ENCODE data around the gene SNTB2. TPM values are rescaled to one million over a fixed set of nuclear protein-coding genes. Genes with fewer than 3 reads are reported as not detected.

Gene SNTB2
- total and polyA plus RNA-seq, 2 donors (not counting 3 experiments of a cell fraction or from before 2014, with no cell fraction given) = 24.9 to 73.7 TPM

- intact Hi-C loops (cut with micrococcal nuclease) (no loop called here), dilution Hi-C loops (cut with MboI; ENCODE audit: extremely low pct_ligation_motif_present, low sequenced_read_pairs) (no loop called here)
- Histone ChIP-seq H3K79me2 (ENCODE audit: control insufficient read depth, insufficient read depth, low read length) (peaks cover 40% of the 10 kb centered on the region), H3K9me1 (replicated peaks; ENCODE audit: control insufficient read depth, extremely low read depth, insufficient read depth, low read length) (no peaks in the 10 kb centered on the region), H3K27me3 (ENCODE audit: control insufficient read depth in 2 of 2, insufficient read depth in 2 of 2, low read length in 2 of 2) (no peaks in the 10 kb centered on the region), H3K36me3 (ENCODE audit: control insufficient read depth in 2 of 2, extremely low read depth in 1 of 2, insufficient read depth in 2 of 2, low read length in 2 of 2) (peaks cover 0 to 8% of the 10 kb centered on the region in 2 experiments), H3K27ac (ENCODE audit: insufficient read depth, low read depth, low read length) (no peak overlapping the region), H4K20me1 (replicated peaks; ENCODE audit: control insufficient read depth, extremely low read depth, insufficient read depth, low read length) (no peaks in the 10 kb centered on the region), H3K4me3 (replicated peaks in 1 of 3; ENCODE audit: insufficient read depth in 1 of 3, low read depth in 1 of 3, low read length in 3 of 3) (peak overlapping the region in 1 of 3 experiments; percentile 35), H3K9me3 (replicated peaks; ENCODE audit: control insufficient read depth, insufficient read depth, low read length) (no peaks in the 10 kb centered on the region), H3K9ac (replicated peaks; ENCODE audit: extremely low read depth, insufficient read depth, low read length) (peak overlapping the region; percentile 6), H3K4me1 (ENCODE audit: control insufficient read depth, extremely low read depth, insufficient read depth, low read length) (peaks cover 21% of the 10 kb centered on the region), H3K4me2 (ENCODE audit: insufficient read depth, low read length) (peak overlapping the region; percentile 60), H2AFZ (ENCODE audit: low read depth, low read length) (no peak overlapping the region)
- TF ChIP-seq MAX (IDR thresholded peaks at IDR 0.05; ENCODE audit: insufficient read depth, insufficient read length) (no peak), POLR2A (IDR thresholded peaks at IDR 0.05; ENCODE audit: low read depth, low read length) (no peak), MYC (IDR thresholded peaks at IDR 0.05; ENCODE audit: low read depth, low read length) (no peak), JUN (IDR thresholded peaks at IDR 0.05; ENCODE audit: borderline replicate concordance, insufficient read depth, insufficient read length, low read depth) (no peak), EZH2 (IDR thresholded peaks at IDR 0.05; ENCODE audit: borderline replicate concordance, low read depth, low read length, severe bottlenecking) (no peak), FOS (IDR thresholded peaks at IDR 0.05; ENCODE audit: borderline replicate concordance, insufficient read depth, low read length) (no peak), CTCF (IDR thresholded peaks at IDR 0.05; ENCODE audit: extremely low read depth in 1 of 2, insufficient read depth in 1 of 2, low read depth in 1 of 2, low read length in 2 of 2) (no peak), GATA2 (IDR thresholded peaks at IDR 0.05; ENCODE audit: insufficient read depth, insufficient read length, low read depth, low read length) (no peak), POLR2AphosphoS5 (IDR thresholded peaks at IDR 0.05; ENCODE audit: insufficient read depth, low read depth, low read length) (no peak)
- ChIA-PET POLR2A (interaction anchor here (0.6 kb wide), 1 partner anchor 12 kb away, joined by 3 read pairs; no protein-coding TSS in a partner anchor), CTCF (interaction anchor here (0.9 to 1.5 kb wide), 3 partner anchors 10 to 426 kb away, joined by 3 to 6 read pairs (median 5); partner anchors contain the start of genes COG8, NIP7 and NOB1)
- no TSS peak for BruUV-seq (replicated peaks)
- FAIRE-seq (peak; percentile 76), DNase-seq (ENCODE audit: low read depth, low spot score) (peak; percentile 44)
These were observed 141.9 kb downstream of the SNTB2 start for GRCh38 chr16:69328854-69329316.

All from endothelial cell of umbilical vein (primary cell).